Measurements from ENCODE around the gene CLCN5. TPM values are rescaled to one million over a fixed set of nuclear protein-coding genes. Genes with fewer than 3 reads are reported as not detected.
A peak's percentile ranks its signal among the peaks of the same experiment; 100 is the strongest.

The CLCN5 gene
- total and polyA plus RNA-seq, 2 experiments from 2014 or later: 11.0 to 50.6 TPM

DNA sequence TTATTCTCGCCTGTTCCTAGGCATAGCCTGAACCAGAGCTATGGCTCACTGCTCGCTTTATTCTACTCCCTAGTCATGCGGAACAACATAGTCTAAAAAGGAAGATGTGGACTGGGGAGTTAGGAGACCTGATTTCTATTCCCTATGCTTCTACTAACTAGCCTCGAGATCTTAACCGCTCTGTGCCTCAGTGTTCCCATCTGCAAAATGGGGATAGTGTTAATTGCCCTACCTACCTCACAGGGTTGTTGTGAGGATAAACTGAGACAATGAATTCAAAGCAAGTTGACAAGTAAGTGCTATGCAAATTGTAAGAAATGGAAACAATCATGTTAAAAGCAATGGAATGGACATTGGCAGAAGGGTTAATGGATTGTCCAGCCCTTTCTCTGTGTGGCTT is 176.4 kb downstream of the CLCN5 start:
- TF ChIP-seq EZH2 (IDR thresholded peaks at IDR 0.05; ENCODE audit: borderline replicate concordance) (no peak), EZH2phosphoT487 (IDR thresholded peaks at IDR 0.05; ENCODE audit: low read depth, severe bottlenecking, unreplicated experiment) (no peak)
- TF ChIP-seq, protein P1, sequence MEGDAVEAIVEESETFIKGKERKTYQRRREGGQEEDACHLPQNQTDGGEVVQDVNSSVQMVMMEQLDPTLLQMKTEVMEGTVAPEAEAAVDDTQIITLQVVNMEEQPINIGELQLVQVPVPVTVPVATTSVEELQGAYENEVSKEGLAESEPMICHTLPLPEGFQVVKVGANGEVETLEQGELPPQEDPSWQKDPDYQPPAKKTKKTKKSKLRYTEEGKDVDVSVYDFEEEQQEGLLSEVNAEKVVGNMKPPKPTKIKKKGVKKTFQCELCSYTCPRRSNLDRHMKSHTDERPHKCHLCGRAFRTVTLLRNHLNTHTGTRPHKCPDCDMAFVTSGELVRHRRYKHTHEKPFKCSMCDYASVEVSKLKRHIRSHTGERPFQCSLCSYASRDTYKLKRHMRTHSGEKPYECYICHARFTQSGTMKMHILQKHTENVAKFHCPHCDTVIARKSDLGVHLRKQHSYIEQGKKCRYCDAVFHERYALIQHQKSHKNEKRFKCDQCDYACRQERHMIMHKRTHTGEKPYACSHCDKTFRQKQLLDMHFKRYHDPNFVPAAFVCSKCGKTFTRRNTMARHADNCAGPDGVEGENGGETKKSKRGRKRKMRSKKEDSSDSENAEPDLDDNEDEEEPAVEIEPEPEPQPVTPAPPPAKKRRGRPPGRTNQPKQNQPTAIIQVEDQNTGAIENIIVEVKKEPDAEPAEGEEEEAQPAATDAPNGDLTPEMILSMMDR (IDR thresholded peaks at IDR 0.05; ENCODE audit: poor library complexity): no peak
- no peak overlapping the region for H3K4me3 ChIP-seq
- H2AFZ ChIP-seq: no peak overlapping the region
- H3K4me2 ChIP-seq: no peak overlapping the region
- WGBS (ENCODE audit: low lambda C conversion rate, missing lambda C conversion rate): 79% methylated on average over 5 of the region's 5 CpGs
- H3K9me3 ChIP-seq (ENCODE audit: low read depth): no peaks in the 10 kb centered on the region
- H3K27ac ChIP-seq: no peak overlapping the region
- H3K27me3 ChIP-seq: no peaks in the 10 kb centered on the region
- no peaks in the 10 kb centered on the region for H3K79me2 ChIP-seq
- no peaks in the 10 kb centered on the region for H3K36me3 ChIP-seq (replicated peaks; ENCODE audit: insufficient read depth, low read depth)
- H4K20me1 ChIP-seq (ENCODE audit: insufficient read depth, poor library complexity, severe bottlenecking): no peaks in the 10 kb centered on the region
- H3K4me1 ChIP-seq (ENCODE audit: insufficient read depth): no peaks in the 10 kb centered on the region
- DNase-seq (ENCODE audit: low spot score): no peak
- H3K9me2 ChIP-seq (replicated peaks; ENCODE audit: insufficient read depth): no peaks in the 10 kb centered on the region

DNA sequence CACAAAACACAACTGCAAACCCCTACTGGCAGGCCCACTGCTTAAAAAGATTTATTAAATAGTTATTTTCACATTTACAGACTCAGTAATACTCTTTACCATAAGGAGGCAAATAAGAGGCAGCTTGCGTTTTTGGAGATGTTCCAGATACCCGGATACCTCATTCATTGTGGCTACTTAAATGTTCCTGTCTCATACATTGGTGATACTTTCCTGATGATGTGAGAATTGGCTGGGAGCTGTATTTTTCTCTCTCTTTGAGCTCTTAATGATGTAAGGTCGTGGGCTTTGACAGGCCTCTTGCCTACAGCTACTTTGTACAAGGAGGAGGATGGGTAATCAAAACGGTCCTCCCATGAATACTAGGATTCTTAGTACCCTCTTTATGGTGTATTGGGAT is 176.9 kb downstream of the CLCN5 start:
- no peak for TF ChIP-seq EZH2 (IDR thresholded peaks at IDR 0.05; ENCODE audit: borderline replicate concordance)
- TF ChIP-seq, protein P1 (IDR thresholded peaks at IDR 0.05; ENCODE audit: poor library complexity): no peak
- TF ChIP-seq EZH2phosphoT487 (IDR thresholded peaks at IDR 0.05; ENCODE audit: low read depth, severe bottlenecking, unreplicated experiment): no peak
- 67% methylated on average over 4 of the region's 4 CpGs for WGBS (ENCODE audit: low lambda C conversion rate, missing lambda C conversion rate)
- Histone ChIP-seq H3K9me3 (ENCODE audit: low read depth) (no peaks in the 10 kb centered on the region), H3K79me2 (no peaks in the 10 kb centered on the region), H4K20me1 (ENCODE audit: insufficient read depth, poor library complexity, severe bottlenecking) (no peaks in the 10 kb centered on the region), H3K4me2 (no peak overlapping the region), H3K4me3 (no peak overlapping the region), H3K4me1 (ENCODE audit: insufficient read depth) (no peaks in the 10 kb centered on the region), H3K27me3 (no peaks in the 10 kb centered on the region), H3K9me2 (replicated peaks; ENCODE audit: insufficient read depth) (no peaks in the 10 kb centered on the region), H3K36me3 (replicated peaks; ENCODE audit: insufficient read depth, low read depth) (no peaks in the 10 kb centered on the region), H3K27ac (no peak overlapping the region), H2AFZ (no peak overlapping the region)
- DNase-seq (ENCODE audit: low spot score): no peak

DNA sequence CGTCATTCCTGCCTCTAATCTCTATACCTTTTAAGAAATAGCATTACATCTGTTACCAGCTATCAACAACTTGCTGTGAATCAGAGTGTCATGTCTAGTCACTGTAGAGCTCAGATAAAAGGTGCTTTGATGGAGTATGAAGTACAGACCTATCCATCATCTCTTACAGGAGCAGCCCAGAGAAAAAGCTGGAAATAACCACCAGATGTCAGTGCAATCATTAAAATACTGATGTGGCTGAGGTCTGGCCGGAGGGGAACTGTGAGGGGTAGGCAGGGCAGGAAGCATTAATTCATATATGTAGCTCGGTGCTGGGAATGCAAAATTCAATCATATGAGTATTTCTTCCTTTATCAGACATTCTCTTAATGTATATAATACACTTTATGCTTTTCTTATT is 177.8 kb downstream of the CLCN5 start:
- Histone ChIP-seq H3K9me3 (ENCODE audit: low read depth) (no peaks in the 10 kb centered on the region), H3K36me3 (replicated peaks; ENCODE audit: insufficient read depth, low read depth) (no peaks in the 10 kb centered on the region), H3K4me2 (no peak overlapping the region), H3K9me2 (replicated peaks; ENCODE audit: insufficient read depth) (no peaks in the 10 kb centered on the region), H3K79me2 (no peaks in the 10 kb centered on the region), H3K4me3 (no peak overlapping the region), H4K20me1 (ENCODE audit: insufficient read depth, poor library complexity, severe bottlenecking) (no peaks in the 10 kb centered on the region), H3K27me3 (no peaks in the 10 kb centered on the region), H2AFZ (no peak overlapping the region), H3K4me1 (ENCODE audit: insufficient read depth) (no peaks in the 10 kb centered on the region), H3K27ac (no peak overlapping the region)
- peak; percentile 35 for DNase-seq (ENCODE audit: low spot score)
- TF ChIP-seq EZH2phosphoT487 (IDR thresholded peaks at IDR 0.05; ENCODE audit: low read depth, severe bottlenecking, unreplicated experiment): no peak
- TF ChIP-seq, protein P1 (IDR thresholded peaks at IDR 0.05; ENCODE audit: poor library complexity): peak; percentile 52
- TF ChIP-seq EZH2 (IDR thresholded peaks at IDR 0.05; ENCODE audit: borderline replicate concordance): no peak
- 50% methylated on average over 3 of the region's 3 CpGs for WGBS (ENCODE audit: low lambda C conversion rate, missing lambda C conversion rate)

DNA sequence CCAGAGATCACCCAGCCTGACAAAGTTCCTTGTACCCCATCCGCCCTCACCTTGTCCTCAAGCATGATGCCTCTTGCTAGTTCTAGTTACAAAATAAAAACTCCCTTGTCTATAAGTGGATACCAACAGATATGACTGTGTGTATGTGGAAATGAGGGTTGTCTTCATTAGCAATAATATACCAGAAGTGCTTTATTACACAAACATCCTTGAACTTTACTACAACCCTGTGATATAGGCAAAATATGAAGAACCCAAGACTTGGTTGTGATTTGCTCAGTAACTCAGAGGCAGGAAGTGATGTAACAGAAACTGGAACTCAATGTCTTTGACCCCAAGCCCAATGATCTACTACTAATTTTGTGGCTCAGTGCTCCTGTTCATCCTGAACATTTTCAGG is 180.8 kb downstream of the CLCN5 start:
- Histone ChIP-seq H3K9me3 (ENCODE audit: low read depth) (no peaks in the 10 kb centered on the region), H3K79me2 (no peaks in the 10 kb centered on the region), H3K27me3 (no peaks in the 10 kb centered on the region), H3K4me1 (ENCODE audit: insufficient read depth) (no peaks in the 10 kb centered on the region), H2AFZ (no peak overlapping the region), H3K36me3 (replicated peaks; ENCODE audit: insufficient read depth, low read depth) (no peaks in the 10 kb centered on the region), H3K4me3 (no peak overlapping the region), H3K9me2 (replicated peaks; ENCODE audit: insufficient read depth) (no peaks in the 10 kb centered on the region), H4K20me1 (ENCODE audit: insufficient read depth, poor library complexity, severe bottlenecking) (no peaks in the 10 kb centered on the region), H3K27ac (no peak overlapping the region), H3K4me2 (no peak overlapping the region)
- TF ChIP-seq EZH2phosphoT487 (IDR thresholded peaks at IDR 0.05; ENCODE audit: low read depth, severe bottlenecking, unreplicated experiment): no peak
- TF ChIP-seq, protein P1 (IDR thresholded peaks at IDR 0.05; ENCODE audit: poor library complexity): no peak
- no peak for TF ChIP-seq EZH2 (IDR thresholded peaks at IDR 0.05; ENCODE audit: borderline replicate concordance)
- 68% methylated on average over 1 of the region's 1 CpG for WGBS (ENCODE audit: low lambda C conversion rate, missing lambda C conversion rate)
- no peak for DNase-seq (ENCODE audit: low spot score)
